ENCODE measurements around the gene CAPN11. TPM values are rescaled to one million over a fixed set of nuclear protein-coding genes. Genes with fewer than 3 reads are reported as not detected.

CAPN11 gene
- total and polyA plus RNA-seq, 2 of the 4 experiments (the other 2 are of a cell fraction) = not detected

DNA sequence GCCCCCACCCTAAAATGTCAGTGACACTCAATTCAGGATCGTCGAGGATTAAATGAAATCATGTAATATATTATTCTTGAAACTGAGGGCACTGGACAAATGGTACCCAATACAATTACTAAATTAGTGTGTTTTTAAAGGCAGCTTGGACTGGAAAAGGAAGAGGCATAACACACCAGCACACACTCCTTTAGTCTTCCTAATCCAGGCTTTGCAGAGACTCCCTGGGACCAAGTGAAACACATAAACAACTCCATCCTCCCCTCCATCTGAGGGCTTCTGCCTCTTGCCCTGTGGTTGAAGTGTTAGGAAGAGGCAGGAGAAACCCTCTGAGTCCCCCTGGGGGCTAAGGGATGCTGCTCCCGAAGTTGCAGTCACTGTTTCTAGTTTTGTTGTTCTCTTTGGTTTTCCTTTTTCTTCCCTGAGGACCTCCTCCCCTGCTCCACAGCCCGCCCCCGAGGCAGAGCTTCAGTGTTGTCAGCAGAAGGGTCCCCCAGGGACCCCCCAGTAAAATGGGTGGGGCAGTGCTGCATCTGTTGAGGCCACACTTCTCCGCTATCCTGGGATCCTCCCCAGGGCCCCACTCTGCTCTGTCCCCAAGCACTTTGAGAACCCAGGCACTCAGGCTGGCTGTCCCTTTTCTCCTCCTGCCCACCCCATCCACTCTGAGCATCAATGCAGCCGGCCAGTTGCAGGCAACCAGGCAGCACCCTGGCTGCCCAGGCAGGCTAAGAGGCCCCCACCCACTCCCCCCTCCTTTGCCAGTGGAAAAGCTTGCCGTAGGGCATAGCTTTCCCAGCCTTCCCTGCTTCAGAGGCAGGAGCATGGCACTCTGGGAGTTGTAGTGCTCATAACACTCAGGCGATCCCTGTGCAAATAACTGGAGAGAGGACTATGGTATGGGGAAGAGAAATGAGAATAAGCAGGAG is 25.4 kb upstream of the CAPN11 start:
- Histone ChIP-seq H2BK120ac (ENCODE audit: low read depth, low read length) (0 out of 2 replicates have a peak overlapping the region, but pooled peaks have one; percentile 35), H3K56ac (ENCODE audit: extremely low read depth, insufficient read depth, low read length) (no peak overlapping the region), H3K9me3 (ENCODE audit: control insufficient read depth, insufficient read depth, low read length) (no peaks in the 10 kb centered on the region), H3K36me3 (ENCODE audit: control insufficient read depth, insufficient read depth, low read length) (peaks cover 24% of the 10 kb centered on the region; the same call in 1 of the 2 replicates), H3K9me1 (ENCODE audit: insufficient read depth, low read length) (peaks cover 6% of the 10 kb centered on the region; the same call in 1 of the 2 replicates), H4K8ac (ENCODE audit: low read depth in 2 of 2, low read length in 2 of 2) (peak overlapping the region in 1 of 2 experiments; percentile 90; a peak in 2 of 4 replicates), H4K20me1 (ENCODE audit: insufficient read depth, low read length) (peaks cover 13% of the 10 kb centered on the region), H4K91ac (ENCODE audit: insufficient read depth, low read depth, low read length) (no peak overlapping the region), H2BK20ac (ENCODE audit: low read depth, low read length) (no peak overlapping the region), H3K14ac (replicated peaks; ENCODE audit: low read depth, low read length) (0 out of 2 replicates have a peak overlapping the region, but pooled peaks have one; percentile 52), H3K27ac (ENCODE audit: insufficient read depth, low read length) (peak overlapping the region; percentile 1; the same call in 1 of the 2 replicates), H3K27me3 (ENCODE audit: control insufficient read depth, insufficient read depth, low read length) (no peaks in the 10 kb centered on the region), H2AFZ (replicated peaks; ENCODE audit: low read length, poor library complexity) (peak overlapping the region; percentile 89), H3K4me3 (ENCODE audit: insufficient read depth, low read depth, low read length) (no peak overlapping the region), H3K4me1 (ENCODE audit: control insufficient read depth, insufficient read depth, low read length) (peaks cover 12% of the 10 kb centered on the region), H4K5ac (ENCODE audit: low read depth, low read length) (peak overlapping the region; percentile 18; the same call in 1 of the 2 replicates), H3K79me1 (ENCODE audit: low read depth in 1 of 2, low read length in 2 of 2) (peaks cover 31 to 60% of the 10 kb centered on the region in 2 experiments), H3K4ac (ENCODE audit: low read depth, low read length) (peak overlapping the region; percentile 24), H3K9ac (ENCODE audit: low read depth, low read length) (peak overlapping the region; percentile 29; the same call in 1 of the 2 replicates), H2AK5ac (ENCODE audit: low read depth, low read length) (0 out of 2 replicates have a peak overlapping the region, but pooled peaks have one; percentile 7), H3K18ac (ENCODE audit: low read depth, low read length) (no peak overlapping the region), H2BK15ac (ENCODE audit: low read depth, low read length) (no peak overlapping the region), H2BK5ac (ENCODE audit: low read depth, low read length, poor library complexity, severe bottlenecking) (no peak overlapping the region), H3K23ac (ENCODE audit: low read depth, low read length) (peak overlapping the region; percentile 27; the same call in 1 of the 2 replicates), H3K4me2 (ENCODE audit: low read depth, low read length) (peak overlapping the region; percentile 44), H2AK9ac (replicated peaks; ENCODE audit: low read depth, low read length, poor library complexity) (peak overlapping the region; percentile 89)
- intact Hi-C loops (cut with micrococcal nuclease) = loop anchor here (2.0 kb wide), 1 partner anchor 36 kb away; no protein-coding TSS in a partner anchor
- in situ Hi-C loops (cut with MboI; ENCODE audit: low sequenced_read_pairs) = no loop called here
- ATAC-seq (ENCODE audit: low read depth) (peak; percentile 98), DNase-seq (peak; percentile 39)
- ChIA-PET CTCF (interaction anchor here (0.6 kb wide), 1 partner anchor 69 kb away, joined by 4 read pairs; no protein-coding TSS in a partner anchor), POLR2A (ENCODE audit: unreplicated experiment) (interaction anchor here (0.5 to 1.0 kb wide), 3 partner anchors 8 to 1372 kb away, joined by 3 to 7 read pairs (median 6); no protein-coding TSS in a partner anchor)
- no TSS peak for BruUV-seq (replicated peaks)
- 57% methylated on average over 1 of the region's 9 CpGs; no CpG with 5 or more reads in 1 of the 2 experiments for WGBS, 2 experiments (ENCODE audit: extremely low coverage in 2 of 2, insufficient read length in 1 of 2)
- dilution Hi-C loops (cut with HindIII; ENCODE audit: low sequenced_read_pairs, unreplicated experiment) = no loop called here
- TF ChIP-seq, protein P1, sequence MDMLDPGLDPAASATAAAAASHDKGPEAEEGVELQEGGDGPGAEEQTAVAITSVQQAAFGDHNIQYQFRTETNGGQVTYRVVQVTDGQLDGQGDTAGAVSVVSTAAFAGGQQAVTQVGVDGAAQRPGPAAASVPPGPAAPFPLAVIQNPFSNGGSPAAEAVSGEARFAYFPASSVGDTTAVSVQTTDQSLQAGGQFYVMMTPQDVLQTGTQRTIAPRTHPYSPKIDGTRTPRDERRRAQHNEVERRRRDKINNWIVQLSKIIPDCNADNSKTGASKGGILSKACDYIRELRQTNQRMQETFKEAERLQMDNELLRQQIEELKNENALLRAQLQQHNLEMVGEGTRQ (IDR thresholded peaks at IDR 0.05; ENCODE audit: low read depth, low read length) = no peak
- TF ChIP-seq RFX5 (IDR thresholded peaks at IDR 0.05; ENCODE audit: low read depth, low read length) (no peak), MXI1 (IDR thresholded peaks at IDR 0.05; ENCODE audit: borderline replicate concordance, low read depth, low read length) (0 out of 2 replicates have a peak, but pooled peaks have one; percentile 16), MAZ (IDR thresholded peaks at IDR 0.05; ENCODE audit: borderline replicate concordance, low read depth, low read length) (no peak), CEBPB (IDR thresholded peaks at IDR 0.05; ENCODE audit: low read depth, low read length) (no peak), NFE2L2 (IDR thresholded peaks at IDR 0.05; ENCODE audit: low read depth, low read length) (no peak), CHD1 (IDR thresholded peaks at IDR 0.05; ENCODE audit: low read depth, low read length) (no peak), RAD21 (IDR thresholded peaks at IDR 0.05; ENCODE audit: low read length) (peak; percentile 20; the same call in 1 of the 2 replicates), POLR2A (IDR thresholded peaks at IDR 0.05; ENCODE audit: low read depth, low read length) (no peak), FOS (IDR thresholded peaks at IDR 0.05; ENCODE audit: low read depth, low read length) (no peak)
- TF ChIP-seq, protein P2, sequence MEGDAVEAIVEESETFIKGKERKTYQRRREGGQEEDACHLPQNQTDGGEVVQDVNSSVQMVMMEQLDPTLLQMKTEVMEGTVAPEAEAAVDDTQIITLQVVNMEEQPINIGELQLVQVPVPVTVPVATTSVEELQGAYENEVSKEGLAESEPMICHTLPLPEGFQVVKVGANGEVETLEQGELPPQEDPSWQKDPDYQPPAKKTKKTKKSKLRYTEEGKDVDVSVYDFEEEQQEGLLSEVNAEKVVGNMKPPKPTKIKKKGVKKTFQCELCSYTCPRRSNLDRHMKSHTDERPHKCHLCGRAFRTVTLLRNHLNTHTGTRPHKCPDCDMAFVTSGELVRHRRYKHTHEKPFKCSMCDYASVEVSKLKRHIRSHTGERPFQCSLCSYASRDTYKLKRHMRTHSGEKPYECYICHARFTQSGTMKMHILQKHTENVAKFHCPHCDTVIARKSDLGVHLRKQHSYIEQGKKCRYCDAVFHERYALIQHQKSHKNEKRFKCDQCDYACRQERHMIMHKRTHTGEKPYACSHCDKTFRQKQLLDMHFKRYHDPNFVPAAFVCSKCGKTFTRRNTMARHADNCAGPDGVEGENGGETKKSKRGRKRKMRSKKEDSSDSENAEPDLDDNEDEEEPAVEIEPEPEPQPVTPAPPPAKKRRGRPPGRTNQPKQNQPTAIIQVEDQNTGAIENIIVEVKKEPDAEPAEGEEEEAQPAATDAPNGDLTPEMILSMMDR (conservative IDR thresholded peaks at IDR 0.05; ENCODE audit: low read depth, low read length) = peak; percentile 20; the same call in 1 of the 2 replicates
- TF ChIP-seq, protein P3, sequence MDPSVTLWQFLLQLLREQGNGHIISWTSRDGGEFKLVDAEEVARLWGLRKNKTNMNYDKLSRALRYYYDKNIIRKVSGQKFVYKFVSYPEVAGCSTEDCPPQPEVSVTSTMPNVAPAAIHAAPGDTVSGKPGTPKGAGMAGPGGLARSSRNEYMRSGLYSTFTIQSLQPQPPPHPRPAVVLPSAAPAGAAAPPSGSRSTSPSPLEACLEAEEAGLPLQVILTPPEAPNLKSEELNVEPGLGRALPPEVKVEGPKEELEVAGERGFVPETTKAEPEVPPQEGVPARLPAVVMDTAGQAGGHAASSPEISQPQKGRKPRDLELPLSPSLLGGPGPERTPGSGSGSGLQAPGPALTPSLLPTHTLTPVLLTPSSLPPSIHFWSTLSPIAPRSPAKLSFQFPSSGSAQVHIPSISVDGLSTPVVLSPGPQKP (IDR thresholded peaks at IDR 0.05; ENCODE audit: borderline replicate concordance, low read depth, low read length) = no peak
